ENCODE data around the gene PTPRG. TPM values are rescaled to one million over a fixed set of nuclear protein-coding genes. Genes with fewer than 3 reads are reported as not detected.

Gene PTPRG
- total RNA-seq, 4 donors from 2014 or later = 11.0 to 18.5 (median 14.9) TPM

DNA sequence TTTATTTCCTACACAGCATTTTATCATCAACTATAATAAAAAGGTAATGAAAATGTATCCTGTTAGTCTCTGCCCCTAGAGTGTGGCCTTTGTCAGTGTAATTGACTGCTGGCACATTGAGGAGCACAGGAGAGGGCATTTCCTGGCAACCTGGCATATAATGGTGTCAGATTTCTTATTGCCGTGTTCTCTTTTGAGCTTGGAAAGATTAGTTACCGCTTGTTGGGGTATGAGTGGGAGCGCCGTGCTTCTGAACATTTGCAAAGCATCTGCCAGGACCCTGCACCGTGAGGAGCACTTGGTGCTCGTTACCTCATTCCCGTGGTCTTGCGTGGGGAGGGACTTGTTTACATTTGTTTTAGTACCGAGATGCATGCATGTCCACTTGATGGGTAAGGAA lies 124.4 kb downstream of the PTPRG start:
- no peak for TF ChIP-seq POLR2AphosphoS5 (IDR thresholded peaks at IDR 0.05)
- TF ChIP-seq POLR2A (IDR thresholded peaks at IDR 0.05) = no peak
- TF ChIP-seq EP300 (IDR thresholded peaks at IDR 0.05) = no peak
- TF ChIP-seq, protein P1, sequence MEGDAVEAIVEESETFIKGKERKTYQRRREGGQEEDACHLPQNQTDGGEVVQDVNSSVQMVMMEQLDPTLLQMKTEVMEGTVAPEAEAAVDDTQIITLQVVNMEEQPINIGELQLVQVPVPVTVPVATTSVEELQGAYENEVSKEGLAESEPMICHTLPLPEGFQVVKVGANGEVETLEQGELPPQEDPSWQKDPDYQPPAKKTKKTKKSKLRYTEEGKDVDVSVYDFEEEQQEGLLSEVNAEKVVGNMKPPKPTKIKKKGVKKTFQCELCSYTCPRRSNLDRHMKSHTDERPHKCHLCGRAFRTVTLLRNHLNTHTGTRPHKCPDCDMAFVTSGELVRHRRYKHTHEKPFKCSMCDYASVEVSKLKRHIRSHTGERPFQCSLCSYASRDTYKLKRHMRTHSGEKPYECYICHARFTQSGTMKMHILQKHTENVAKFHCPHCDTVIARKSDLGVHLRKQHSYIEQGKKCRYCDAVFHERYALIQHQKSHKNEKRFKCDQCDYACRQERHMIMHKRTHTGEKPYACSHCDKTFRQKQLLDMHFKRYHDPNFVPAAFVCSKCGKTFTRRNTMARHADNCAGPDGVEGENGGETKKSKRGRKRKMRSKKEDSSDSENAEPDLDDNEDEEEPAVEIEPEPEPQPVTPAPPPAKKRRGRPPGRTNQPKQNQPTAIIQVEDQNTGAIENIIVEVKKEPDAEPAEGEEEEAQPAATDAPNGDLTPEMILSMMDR (IDR thresholded peaks at IDR 0.05) = no peak
- H3K9me3 ChIP-seq = no peaks in the 10 kb centered on the region
- no peak for DNase-seq (ENCODE audit: low spot score in 2 of 2)
- 62% methylated on average over 9 of the region's 9 CpGs for WGBS
- H3K27ac ChIP-seq = no peak overlapping the region
- peaks cover 18% of the 10 kb centered on the region for H3K4me1 ChIP-seq
- no peaks in the 10 kb centered on the region for H3K36me3 ChIP-seq
- no peak overlapping the region for H3K4me3 ChIP-seq
- H3K27me3 ChIP-seq = no peaks in the 10 kb centered on the region

DNA sequence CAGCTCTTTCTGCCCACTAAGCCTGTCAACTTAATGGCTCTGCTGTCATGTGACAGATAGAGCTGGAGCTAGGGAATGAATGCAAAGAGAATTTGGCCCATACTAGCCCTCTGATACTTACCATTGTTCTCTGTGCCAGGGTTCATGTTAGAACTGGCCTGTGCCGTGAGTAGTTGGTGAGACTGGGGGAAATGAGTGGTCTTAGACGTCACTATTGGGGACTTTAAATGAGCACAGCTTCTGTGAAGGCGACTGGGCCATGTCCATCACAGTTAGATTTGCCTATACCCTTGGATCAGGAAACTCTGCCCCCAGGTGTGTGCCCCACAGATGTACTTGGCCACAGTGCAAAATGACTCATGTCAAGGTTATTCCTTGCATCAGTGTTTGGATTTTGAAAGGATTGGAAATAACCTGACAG lies 124.9 kb downstream of the PTPRG start:
- no peaks in the 10 kb centered on the region for H3K36me3 ChIP-seq
- no peak overlapping the region for H3K4me3 ChIP-seq
- peaks cover 18% of the 10 kb centered on the region for H3K4me1 ChIP-seq
- no peak for DNase-seq (ENCODE audit: low spot score in 2 of 2)
- TF ChIP-seq POLR2A (IDR thresholded peaks at IDR 0.05) (no peak), POLR2AphosphoS5 (IDR thresholded peaks at IDR 0.05) (no peak), EP300 (IDR thresholded peaks at IDR 0.05) (no peak)
- TF ChIP-seq, protein P1 (IDR thresholded peaks at IDR 0.05) = no peak
- H3K27ac ChIP-seq = no peak overlapping the region
- no peaks in the 10 kb centered on the region for H3K27me3 ChIP-seq
- H3K9me3 ChIP-seq = no peaks in the 10 kb centered on the region
- 72% methylated on average over 2 of the region's 3 CpGs for WGBS

DNA sequence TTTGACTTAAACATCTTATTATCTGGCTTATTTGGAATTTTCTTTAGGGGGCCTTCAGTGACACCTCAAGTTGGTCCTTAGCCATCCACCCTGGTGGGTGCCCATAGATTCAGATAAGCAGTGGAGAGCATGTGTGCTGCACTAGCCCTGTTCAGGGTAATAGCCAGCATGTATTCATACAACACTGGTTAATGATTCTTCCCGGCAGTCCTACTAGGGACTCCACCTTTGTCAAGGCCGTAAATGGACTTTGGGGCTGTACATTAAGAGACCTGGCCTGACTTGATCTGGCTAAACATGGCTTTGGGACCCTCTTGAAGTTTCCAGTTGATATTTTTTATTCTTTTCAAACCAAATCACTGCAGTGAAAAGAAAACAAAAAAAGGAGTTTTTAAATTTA lies 125.8 kb downstream of the PTPRG start:
- no peak for DNase-seq (ENCODE audit: low spot score in 2 of 2)
- H3K36me3 ChIP-seq = no peaks in the 10 kb centered on the region
- H3K4me3 ChIP-seq = no peak overlapping the region
- WGBS = 98% methylated on average over 2 of the region's 2 CpGs
- H3K4me1 ChIP-seq = peaks cover 18% of the 10 kb centered on the region
- TF ChIP-seq POLR2AphosphoS5 (IDR thresholded peaks at IDR 0.05) = no peak
- TF ChIP-seq, protein P1 (IDR thresholded peaks at IDR 0.05) = no peak
- TF ChIP-seq POLR2A (IDR thresholded peaks at IDR 0.05) = no peak
- TF ChIP-seq EP300 (IDR thresholded peaks at IDR 0.05) = no peak
- H3K27ac ChIP-seq = no peak overlapping the region
- no peaks in the 10 kb centered on the region for H3K9me3 ChIP-seq
- H3K27me3 ChIP-seq = no peaks in the 10 kb centered on the region

DNA sequence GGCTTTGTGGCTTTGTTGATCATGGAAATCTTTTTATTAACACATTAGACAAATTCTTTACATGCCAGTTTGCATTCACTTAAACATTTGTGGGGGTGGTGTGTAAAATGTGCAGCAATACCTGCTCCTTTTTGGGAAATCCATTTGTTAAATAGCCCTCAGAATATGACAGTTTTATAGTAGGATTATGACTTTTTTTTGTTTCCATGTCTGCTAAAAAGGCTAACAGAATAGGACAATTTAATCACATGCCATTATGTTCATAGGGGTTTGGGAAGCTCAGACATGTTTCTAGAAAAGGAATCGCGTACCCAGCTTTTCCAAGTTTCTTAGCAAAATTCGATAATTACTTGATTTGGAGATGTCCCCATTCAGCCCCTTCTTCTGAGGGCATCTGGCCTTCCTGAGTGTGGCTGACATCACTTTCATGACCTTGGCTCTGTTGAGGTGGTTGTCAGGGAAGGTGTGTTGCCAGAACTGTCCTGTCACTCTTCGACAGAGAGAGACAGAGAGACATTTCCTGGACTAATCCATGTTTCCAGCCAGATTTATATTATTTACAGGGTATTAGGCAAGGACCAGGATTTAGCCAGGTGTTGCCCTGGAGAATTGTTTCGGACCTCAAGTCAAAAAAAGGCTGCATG lies 126.4 kb downstream of the PTPRG start:
- H3K9me3 ChIP-seq = no peaks in the 10 kb centered on the region
- no peaks in the 10 kb centered on the region for H3K27me3 ChIP-seq
- H3K36me3 ChIP-seq = no peaks in the 10 kb centered on the region
- 91% methylated on average over 5 of the region's 5 CpGs for WGBS
- peaks cover 17% of the 10 kb centered on the region for H3K4me1 ChIP-seq
- H3K27ac ChIP-seq = no peak overlapping the region
- no peak for DNase-seq (ENCODE audit: low spot score in 2 of 2)
- no peak overlapping the region for H3K4me3 ChIP-seq
- TF ChIP-seq POLR2A (IDR thresholded peaks at IDR 0.05) = no peak

DNA sequence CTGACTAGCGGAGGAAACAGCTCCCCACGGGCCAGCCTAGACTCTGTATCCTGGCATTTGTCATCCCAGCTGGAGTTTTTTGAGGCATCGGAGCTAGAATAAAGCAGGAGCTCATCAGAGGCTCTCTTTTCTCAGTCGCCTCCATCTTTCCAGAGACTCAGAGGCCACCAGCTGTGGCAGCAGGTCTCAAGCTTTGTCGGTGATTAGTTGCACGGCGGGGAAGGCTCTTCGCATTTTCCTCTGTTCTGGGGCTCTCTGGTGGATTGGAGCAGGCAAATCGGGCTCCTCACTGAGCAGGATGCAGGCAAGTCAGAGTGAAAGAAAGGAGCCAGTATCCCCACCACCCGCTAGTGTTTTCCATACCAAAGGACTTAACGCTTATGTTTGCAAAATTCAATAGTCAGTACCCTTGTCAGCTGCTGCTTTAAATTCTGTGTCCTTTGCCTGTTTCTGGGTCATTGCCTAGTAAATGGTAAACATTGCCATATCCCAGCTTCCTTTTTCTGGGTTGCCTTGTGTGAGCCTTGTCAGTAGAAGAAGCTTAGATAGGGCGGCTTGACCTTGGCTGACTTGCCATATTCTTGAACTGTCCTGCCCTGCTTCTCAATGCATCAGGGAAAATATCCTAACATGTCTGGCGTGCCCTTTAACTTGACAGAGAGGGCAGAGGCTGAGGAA lies 127.1 kb downstream of the PTPRG start:
- Histone ChIP-seq H3K4me1 (peaks cover 13% of the 10 kb centered on the region), H3K27me3 (no peaks in the 10 kb centered on the region), H3K27ac (no peak overlapping the region), H3K36me3 (no peaks in the 10 kb centered on the region), H3K4me3 (no peak overlapping the region), H3K9me3 (no peaks in the 10 kb centered on the region)
- DNase-seq (ENCODE audit: low spot score in 2 of 2) = no peak
- WGBS = 92% methylated on average over 13 of the region's 13 CpGs
- no peak for TF ChIP-seq POLR2A (IDR thresholded peaks at IDR 0.05)
- TF ChIP-seq EP300 (IDR thresholded peaks at IDR 0.05) = no peak
- TF ChIP-seq, protein P1 (IDR thresholded peaks at IDR 0.05) = no peak
- no peak for TF ChIP-seq POLR2AphosphoS5 (IDR thresholded peaks at IDR 0.05)

All from suprapubic skin (tissue), 4 donors.